ENCODE results near the gene DNAJC12.
"Not testable (repeated sequence)": the region's sequence is repeated elsewhere in the genome, so short reads cannot be mapped to it uniquely, and the experiment has no call there.

The DNAJC12 gene

GRCh38 chr10:67790534-67791408 is 47.2 kb downstream of the DNAJC12 start:
- DNase-seq, result peak in 1 of 2 donors; percentile 16

GRCh38 chr10:67789769-67790168 is 48.2 kb downstream of the DNAJC12 start:
- no peak for DNase-seq

- peak; percentile 66 to 73 for DNase-seq
Observed at GRCh38 chr10:67788028-67788886, 49.7 kb downstream of the DNAJC12 start.

GRCh38 chr10:67785098-67785497 is 52.9 kb downstream of the DNAJC12 start:
- DNase-seq, result peak in 1 of 2 donors; percentile 36

- no peak for DNase-seq
Observed at GRCh38 chr10:67784474-67784873, 53.5 kb downstream of the DNAJC12 start.

GRCh38 chr10:67783606-67784294 is 54.2 kb downstream of the DNAJC12 start:
- no peak for DNase-seq

- DNase-seq, result no peak
Observed at GRCh38 chr10:67782530-67782929, 55.5 kb downstream of the DNAJC12 start.

- DNase-seq, result no peak
Observed at GRCh38 chr10:67780759-67781538, 57.0 kb downstream of the DNAJC12 start.

GRCh38 chr10:67780204-67780621 is 57.8 kb downstream of the DNAJC12 start:
- not testable (repeated sequence) for DNase-seq

GRCh38 chr10:67779465-67780203 is 58.4 kb downstream of the DNAJC12 start:
- DNase-seq, result peak; percentile 81 to 86

GRCh38 chr10:67776371-67776770 is 61.6 kb downstream of the DNAJC12 start:
- no peak for DNase-seq

GRCh38 chr10:67775279-67775678 is 62.7 kb downstream of the DNAJC12 start:
- DNase-seq, result no peak

GRCh38 chr10:67772894-67773511 is 65.0 kb downstream of the DNAJC12 start:
- DNase-seq, result no peak

- no peak for DNase-seq
Observed at GRCh38 chr10:67772151-67772550, 65.8 kb downstream of the DNAJC12 start.

- DNase-seq, result no peak
Observed at GRCh38 chr10:67771200-67771599, 66.8 kb downstream of the DNAJC12 start.

- DNase-seq, result no peak
Observed at GRCh38 chr10:67770537-67770936, 67.5 kb downstream of the DNAJC12 start.

- DNase-seq, result no peak
Observed at GRCh38 chr10:67767244-67767643, 70.7 kb downstream of the DNAJC12 start.

- peak; percentile 97 to 98 for DNase-seq
Observed at GRCh38 chr10:67764012-67764822, 73.8 kb downstream of the DNAJC12 start.

GRCh38 chr10:67763499-67764011 is 74.4 kb downstream of the DNAJC12 start:
- DNase-seq, result peak; percentile 84

GRCh38 chr10:67762567-67762966 is 75.4 kb downstream of the DNAJC12 start:
- DNase-seq, result not testable (repeated sequence)

All from CD4-positive, alpha-beta T cell treated with Interleukin-4 for 1 hour (primary cell).